HG02642 (cell line): Measurements from ENCODE around the gene ARPC1B.
A peak's percentile ranks its signal among the peaks of the same experiment; 100 is the strongest.
"Not testable (repeated sequence)": the region's sequence is repeated elsewhere in the genome, so short reads cannot be mapped to it uniquely, and the experiment has no call there.

Experiments used
- ATAC-seq: cut with Tn5 transposase; IDR thresholded peaks from one replicate; pipeline ENCODE4 v1.9.1; 2021; ENCODE audit warnings: mild to moderate bottlenecking; ENCODE audit not compliant: unreplicated experiment, poor library complexity

ARPC1B gene

DNA sequence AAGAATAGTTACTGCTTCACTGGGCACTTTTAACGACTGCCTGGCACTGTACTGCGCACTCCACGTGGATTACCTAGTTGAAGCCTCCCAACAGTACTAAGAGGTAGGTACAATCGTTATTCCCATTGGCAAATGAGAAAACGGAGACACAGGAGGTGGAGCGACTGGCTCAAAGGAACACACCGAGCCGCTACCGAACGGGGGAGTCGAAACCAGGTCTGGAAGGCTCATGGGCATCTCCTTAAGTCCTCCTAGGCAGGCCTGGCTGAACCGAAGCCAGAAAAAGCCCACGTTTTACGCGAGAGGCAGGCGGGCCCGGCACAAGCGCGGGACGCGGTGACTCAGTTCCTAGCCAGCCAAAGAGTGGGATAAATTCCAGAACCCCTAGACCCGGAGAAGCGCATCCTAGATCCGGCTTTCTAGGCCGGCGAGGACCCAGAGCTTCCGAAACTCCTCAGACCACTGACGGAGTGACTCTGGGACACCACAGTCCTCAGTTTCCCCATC lies 33.4 kb downstream of the ARPC1B start:
- peak; percentile 3 for ATAC-seq

DNA sequence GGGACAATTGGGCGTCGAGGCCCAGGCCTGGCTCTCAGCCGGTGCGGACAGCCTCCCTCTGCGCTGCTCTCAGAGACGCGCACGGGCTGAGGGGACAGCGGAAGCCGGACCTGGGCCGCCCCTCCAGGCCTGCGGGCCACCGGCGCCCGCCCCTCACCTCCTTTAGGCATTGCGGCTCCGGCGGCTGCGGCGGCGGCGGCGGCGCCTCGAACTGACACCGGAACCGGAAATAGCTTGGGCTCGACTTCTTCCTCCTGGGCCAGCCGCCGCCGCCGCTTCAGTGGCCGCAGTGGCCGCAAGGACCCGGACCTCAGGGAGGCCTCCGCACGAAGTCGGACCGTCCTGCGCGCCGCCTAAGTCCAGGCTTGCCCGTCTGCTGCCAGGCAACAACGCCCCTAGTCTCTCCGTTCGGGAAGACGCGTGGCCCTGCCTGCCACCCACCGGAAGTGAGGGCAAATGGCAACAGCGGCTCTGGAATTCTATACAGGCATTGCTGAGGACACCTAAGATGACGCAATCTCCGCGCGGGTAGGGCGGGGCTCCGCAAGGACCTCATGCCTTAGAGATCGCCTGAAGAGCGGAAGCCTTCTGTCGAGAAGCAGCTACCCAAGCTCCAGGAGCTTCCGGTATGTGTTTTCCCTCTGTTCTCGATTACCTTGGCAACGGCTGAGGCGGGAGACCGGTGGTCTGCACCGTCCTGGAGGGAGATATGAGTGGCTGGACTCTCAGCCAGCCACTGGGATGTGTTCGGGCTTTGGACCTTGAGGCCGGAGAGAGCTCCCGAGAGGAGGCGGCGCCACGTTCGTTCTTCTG lies 34.1 kb downstream of the ARPC1B start, which contains the start of the genes BUD31 and PDAP1:
BUD31 (plus strand) TSS at position 591 of the 813 bp plus-strand sequence. CDS start 2,124 bp downstream, outside the sequence.
PDAP1 (minus strand) TSS at position 219 of the 813 bp plus-strand sequence; CDS start at position 170, 49 bp downstream.
- ATAC-seq, result peak; percentile 84

DNA sequence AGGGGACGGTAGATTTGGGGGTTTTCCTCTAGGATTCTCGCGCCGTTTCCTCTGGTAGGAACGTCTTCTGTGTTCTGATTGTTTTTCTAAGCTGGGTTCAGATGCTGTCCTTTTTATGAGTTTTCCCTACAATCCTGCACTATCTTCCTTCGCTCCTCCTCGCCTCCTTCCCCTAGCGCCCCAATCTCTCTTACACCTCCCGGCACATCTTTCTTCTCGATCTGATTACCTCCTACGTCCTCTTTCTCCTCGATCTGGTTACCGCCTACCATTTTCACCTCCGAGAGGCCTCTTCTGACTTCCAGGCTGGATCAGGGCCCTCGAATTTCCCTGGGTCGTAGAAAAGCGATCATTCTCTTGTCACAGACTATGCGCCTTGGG lies 34.7 kb downstream of the ARPC1B start:
- ATAC-seq, result peak; percentile 6

DNA sequence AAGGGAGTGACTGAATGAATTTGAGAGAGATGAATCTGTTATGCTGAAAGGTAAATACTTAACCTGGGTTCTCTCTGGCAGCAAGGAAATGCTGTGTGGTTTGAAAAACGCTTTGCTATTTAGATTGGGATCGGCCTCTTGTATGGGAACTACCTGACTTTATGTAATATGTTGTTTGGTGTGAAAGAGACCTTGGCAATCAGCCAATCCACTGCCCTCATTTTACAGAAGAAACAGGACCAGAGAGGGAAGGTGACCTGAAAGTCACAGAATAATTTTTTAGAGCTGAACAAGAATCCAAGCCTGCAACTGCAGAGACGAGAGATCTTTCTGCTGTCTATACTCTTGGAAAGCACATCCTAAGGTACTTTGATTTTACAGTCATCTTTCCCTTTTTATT lies 35.3 kb downstream of the ARPC1B start:
- ATAC-seq, result no peak

DNA sequence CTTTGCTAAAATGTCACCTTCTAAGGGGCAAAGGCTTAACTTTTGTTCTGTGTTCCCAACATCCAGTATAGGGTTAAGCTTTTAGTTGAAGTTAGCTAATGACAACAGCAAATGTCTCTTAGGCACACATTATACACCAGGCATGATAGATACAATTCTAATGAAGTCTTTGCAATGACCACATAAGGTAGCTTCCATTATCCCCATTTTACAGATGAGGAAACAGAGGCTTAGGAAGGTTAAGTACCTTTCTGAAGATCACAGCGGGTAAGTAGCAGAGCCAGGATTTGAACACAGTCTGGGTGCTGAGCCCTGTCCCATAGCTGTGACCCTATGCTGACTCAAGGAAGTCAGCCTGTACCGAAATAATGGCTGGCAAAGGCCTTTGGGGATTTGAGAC lies 36.1 kb downstream of the ARPC1B start:
- no peak for ATAC-seq

DNA sequence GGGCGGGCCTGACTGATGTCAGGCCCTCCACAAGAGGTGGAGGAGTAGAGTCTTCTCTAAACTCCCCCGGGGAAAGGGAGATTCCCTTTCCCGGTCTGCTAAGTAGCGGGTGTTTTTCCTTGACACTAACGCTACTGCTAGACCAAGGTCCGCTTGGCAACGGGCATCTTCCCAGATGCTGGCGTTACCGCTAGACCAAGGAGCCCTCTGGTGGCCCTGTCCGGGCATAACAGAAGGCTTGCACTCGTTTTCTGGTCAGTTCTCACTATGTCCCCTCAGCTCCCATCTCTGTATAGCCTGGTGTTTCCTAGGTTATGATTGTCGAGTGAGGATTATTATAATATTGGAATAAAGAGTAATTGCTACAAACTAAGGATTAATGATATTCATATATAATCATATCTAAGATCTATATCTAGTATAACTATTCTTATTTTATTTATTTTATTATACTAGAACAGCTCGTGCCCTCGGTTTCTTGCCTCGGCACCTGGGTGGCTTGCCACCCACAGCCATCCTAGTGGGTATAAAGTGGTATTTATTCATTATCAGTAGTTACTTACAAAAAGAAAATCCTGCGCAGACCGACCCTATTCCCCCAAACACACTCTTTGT lies 41.1 kb downstream of the ARPC1B start:
- not testable (repeated sequence) for ATAC-seq

DNA sequence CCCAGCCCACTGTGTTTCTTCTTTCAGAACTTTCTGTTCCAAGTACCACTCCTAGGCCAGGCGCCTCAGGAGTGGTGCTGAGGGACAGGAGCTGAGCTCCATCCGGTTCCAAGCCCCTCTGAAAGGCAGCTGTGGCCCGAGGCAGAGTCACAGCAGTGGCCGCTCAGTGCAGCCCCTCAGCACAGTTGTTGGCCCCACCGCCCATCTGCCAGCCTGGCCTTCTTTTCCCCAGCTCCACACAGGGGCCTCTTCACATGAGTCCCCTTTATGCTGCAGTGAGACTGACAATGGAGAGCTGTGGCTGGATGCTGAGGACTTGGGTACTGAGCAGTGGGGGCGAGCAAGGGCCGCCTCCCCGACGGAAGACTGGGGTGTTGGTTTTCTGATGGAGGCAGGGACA lies 43.7 kb downstream of the ARPC1B start:
- no peak for ATAC-seq

DNA sequence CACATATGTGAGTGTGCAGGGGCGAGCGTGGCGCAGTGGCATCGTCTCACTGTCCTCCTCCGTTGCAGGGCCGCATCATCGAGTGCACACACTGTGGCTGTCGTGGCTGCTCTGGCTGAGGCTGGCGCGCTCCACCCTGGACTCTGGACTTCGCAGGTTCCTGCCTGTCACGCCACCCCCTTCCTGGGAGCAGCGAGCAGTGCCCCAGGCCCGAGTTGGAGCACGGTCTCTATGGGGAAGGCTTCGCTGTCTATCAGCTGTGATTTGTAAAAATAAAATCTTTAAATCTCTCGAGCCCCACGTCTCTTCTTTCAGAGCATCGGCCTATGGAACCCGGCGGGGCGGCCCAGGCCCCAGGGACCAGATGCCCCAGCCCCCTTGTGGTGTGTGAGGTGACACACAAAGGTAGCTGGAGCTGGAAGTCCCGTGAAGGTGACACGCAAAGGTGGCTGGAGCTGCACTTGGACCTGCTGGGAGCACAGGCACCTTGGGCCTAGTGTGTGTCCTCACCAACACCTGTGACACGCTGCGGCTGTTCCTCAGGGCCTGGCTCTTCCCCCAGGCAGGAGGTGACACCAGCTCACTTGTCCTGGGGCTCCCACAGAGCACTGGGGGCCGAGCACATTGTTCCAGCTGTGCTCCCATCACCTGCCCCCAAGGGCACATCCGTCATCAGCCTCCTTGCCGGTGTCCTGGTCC lies 44.9 kb downstream of the ARPC1B start:
- ATAC-seq, result no peak

DNA sequence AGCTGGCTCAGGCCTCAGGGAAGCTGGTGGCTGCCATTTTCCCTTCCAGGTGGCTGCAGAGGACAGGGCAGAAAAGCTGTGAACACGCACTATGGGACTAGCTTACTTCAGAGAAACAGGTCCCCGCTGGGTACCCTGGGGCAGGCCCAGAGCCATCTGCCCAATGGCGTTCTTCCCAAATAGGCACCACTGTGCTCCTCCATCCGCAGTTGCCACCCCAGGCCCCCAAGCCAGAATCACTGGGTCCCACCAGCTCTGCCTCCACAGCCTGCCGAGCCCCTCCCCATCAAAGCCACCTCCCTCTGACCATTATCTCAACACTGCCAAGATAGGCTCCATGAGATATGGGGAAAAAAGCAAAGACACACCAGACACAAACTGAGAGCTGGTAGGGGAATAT lies 45.7 kb downstream of the ARPC1B start:
- ATAC-seq, result no peak

DNA sequence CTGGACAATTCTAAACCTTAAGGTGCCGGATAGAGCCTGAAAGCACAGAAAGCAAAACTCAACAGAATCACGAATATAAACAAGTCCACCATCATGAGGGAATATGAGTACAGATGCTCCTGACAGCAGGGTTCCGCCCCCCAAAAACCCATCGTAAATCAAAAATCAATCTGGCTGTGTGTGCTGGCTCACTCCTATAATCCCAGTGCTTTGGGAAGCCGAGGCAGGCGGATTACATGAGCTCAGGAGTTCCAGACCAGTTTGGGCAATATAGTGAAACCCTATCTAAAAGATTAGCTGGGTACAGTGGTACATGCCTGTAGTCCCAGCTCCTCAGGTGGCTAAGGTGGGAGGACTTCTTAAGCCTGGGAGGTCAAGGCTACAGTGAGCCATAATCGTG lies 46.5 kb downstream of the ARPC1B start:
- no peak for ATAC-seq

DNA sequence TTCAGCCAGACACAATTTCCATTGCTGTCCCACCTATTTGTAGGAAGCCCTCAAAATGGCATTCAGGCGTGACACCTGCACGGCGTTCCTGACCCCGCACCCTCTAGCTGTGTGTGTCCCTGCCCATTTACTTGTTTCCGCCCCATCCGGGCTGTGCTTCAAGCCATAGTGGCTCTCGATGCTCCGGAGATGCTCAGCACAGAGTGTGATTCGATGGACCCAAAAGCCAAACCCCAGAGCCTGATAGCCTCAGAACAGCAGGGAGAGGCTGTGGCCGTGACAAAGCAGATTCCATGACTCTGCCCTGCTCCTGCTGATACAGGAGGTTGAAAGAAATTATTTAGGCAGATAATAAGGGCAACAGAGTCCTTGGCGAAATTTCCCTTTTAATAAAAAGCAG lies 47.7 kb downstream of the ARPC1B start:
- ATAC-seq, result no peak

DNA sequence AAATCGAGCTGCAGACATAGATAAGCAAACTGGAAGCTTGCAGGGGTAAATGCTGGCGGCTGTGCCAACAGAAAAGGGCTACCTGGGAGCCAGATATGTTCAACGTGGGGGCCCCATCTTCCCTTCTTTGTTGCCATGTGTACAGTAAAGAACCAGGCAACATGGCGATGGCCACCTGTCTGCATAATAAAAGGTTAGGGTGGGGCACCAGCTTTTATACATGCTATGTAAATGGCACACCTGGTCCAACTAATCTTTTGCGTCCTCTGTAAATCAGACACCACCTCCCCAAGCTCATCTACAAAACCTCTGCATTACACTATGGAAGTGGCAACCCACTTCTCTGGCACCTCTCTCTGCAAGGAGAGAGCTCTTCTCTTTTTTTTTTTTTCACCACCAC lies 48.1 kb downstream of the ARPC1B start:
- no peak for ATAC-seq

DNA sequence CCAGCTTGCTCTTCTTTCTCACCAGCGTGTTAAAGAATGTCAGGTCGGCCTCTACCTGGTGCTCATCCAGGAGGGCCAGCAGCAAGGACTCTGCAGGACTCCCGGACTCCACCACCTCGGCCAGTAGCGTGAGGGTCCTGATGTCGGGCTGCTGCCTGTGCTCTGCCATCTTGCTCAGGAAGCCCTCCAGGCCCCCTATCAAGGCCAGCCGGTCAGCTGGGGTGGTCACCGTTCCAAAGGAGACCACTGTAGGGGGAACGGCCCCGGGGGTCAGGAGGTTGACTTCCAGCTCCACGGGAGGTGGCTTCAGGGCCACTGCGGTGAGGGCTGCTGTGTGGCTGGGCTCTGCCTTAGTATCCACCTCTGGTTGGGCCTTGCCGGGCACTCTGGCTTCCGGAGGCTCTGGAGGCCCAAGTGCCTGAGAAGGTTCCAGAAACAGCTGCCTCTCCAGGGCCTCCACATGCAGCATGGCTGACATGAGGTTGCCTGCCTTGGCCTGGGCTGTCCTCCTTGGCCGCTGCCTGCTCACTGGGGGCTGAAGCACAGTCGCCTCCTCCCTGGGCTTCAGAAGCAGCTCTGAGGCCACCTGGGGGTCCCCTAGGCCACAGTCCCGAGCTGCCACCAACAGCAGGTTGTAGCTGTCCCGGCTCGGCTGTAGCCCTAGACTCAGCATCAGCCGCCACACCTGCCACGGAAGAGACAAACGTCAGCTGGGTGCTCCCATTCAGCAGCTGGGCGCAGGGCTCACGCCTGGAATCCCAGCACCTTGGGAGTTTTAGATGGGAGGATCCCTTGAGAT lies 50.6 kb downstream of the ARPC1B start:
- no peak for ATAC-seq

DNA sequence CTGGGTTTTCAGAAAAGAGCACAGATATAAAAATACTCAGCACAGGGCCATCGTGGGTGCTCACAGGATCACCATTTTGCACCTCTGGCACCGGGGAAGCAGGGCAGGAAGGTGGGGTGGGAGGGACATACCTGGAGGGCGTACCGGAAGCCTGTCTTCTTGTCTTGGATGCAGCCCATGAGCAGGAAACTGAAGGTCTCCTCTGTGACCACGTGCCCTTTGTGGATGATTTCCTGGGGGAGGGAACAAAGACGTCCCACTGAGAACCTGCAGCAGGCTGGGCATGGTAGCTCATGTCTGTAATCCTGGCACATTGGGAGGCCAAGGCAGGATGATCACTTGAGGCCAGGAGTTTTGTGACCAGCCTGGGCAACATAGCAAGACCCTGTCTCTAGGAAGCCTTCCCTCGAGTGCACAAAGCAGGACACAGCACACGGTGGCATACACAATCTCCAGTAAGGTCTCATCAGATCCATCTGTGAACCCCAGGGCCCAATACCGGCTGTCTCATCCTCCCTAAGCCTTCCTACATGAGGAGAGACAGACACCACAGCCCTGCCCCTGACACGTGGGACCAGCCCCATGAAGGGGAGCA lies 54.5 kb downstream of the ARPC1B start:
- ATAC-seq, result no peak

DNA sequence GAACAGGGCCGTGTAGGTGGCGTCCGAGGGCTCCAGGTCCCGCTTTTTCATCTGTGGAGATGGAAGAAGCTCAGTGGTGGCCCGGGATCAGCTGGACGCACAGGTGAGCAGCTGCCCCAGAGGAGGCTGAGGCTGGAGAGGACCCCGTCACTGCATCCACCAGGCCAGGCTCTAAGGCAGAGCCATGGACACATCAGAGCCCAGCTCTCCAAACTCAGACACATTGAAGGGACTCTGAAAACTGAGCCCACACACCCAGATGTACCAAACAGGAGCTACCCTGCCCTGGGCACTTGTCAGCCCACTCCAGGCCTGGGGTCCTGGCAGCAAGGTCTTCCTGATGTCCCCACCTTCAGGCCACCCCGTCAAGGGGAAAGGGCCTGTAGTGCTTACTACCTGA lies 55.2 kb downstream of the ARPC1B start:
- no peak for ATAC-seq

DNA sequence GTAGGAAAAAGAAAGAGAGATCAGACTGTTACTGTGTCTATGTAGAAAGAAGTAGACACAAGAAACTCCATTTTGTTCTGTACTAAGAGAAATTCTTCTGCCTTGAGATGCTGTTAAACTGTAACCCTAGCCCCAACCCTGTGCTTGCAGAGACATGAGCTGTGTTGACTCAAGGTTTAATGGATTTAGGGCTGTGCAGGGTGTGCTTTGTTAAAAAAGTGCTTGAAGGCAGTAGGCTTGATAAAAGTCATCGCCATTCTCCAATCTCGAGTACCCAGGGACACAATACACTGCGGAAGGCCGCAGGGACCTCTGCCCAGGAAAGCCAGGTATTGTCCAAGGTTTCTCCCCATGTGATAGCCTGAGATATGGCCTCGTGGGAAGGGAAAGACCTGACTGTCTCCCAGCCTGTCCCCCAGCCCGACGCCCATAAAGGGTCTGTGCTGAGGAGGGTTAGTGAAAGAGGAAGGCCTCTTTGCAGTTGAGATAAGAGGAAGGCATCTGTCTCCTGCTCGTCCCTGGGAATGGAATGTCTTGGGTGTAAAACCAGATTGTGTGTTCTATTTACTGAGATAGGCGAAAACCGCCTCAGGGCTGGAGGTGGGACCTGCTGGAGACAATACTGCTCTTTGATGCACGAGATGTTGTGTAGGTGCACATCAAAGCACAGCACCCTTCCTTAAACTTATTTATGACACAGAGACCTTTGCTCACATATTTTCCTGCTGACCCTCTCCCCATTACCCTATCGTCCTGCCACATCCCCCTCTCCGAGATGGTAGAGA lies 57.4 kb downstream of the ARPC1B start:
- not testable (repeated sequence) for ATAC-seq

DNA sequence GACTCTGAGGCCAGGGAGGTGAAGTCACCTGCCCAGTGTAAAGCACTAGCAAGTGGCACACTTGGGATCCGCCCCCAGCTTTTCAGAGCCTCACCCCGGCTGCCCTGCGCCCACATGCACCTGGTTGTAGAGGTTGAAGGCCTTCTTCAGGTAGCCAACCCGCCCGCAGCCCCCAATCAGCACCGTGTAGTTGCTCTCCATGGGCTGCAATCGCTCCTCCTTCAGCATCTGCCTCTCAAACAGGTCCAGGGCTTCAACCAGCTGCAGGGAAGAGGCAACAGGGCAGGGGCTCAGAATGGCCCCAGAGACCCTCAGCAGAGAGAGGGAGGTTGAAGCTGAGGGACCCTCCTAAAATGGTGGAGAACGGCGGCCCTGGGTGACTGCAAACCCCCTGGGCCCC lies 58.6 kb downstream of the ARPC1B start:
- no peak for ATAC-seq

DNA sequence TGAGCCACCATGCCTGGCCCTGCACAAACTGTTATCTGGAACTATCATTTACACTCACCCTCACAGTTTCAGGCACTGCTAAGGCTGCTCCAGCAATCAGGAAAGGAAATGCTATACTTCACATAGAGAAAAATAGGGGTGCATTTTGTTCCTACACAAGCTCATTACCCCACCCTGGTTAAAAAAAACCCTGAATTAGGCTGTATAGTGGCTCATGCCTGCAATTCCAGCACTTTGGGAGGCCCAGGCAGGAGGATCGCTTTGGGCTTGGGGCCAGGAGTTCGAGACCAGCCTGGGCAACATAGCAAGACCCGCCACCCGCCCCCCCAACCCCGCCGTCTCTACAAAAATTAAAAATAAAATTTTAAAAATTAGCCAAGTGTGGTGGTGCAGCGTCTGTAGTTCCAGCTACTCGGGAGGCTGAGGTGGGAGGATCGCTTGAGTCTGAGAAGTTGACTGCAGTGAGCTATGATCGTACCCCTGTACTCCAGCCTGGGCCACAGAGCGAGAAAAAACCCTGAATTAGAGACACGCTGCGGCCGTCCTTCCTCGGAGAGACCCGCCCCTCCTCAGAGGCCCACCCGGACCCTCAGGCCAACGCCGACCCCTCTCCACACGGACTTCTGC lies 63.5 kb downstream of the ARPC1B start:
- ATAC-seq, result peak; percentile 4
